Activated B cell treated with CpG ODN at 0.5 μM for 24 hours (primary cell): ENCODE measurements around the gene ZNF570. TPM values are rescaled to one million over a fixed set of nuclear protein-coding genes. Genes with fewer than 3 reads are reported as not detected.

Source experiments
- ATAC-seq: fragments of 200-7000 bp; cut with Tn5 transposase; one replicate; pipeline ENCODE4 v1.10.0; 2021; ENCODE audit warnings: low read depth, mild to moderate bottlenecking, moderate library complexity
- CTCF ChIA-PET: fragments of 350-600 bp; sonication (Branson Sonifier 250); formaldehyde crosslinking; loops from one replicate; lab custom pipeline; 2021; ENCODE audit warnings: antibody characterized with exemption; lab: Charles Lee
- POLR2A ChIA-PET: fragments of 350-600 bp; sonication (Branson Sonifier 250); formaldehyde crosslinking; loops from one replicate; lab custom pipeline; 2021; ENCODE audit warnings: antibody characterized with exemption; lab: Charles Lee
- DNase-seq: peaks from one replicate; pipeline ENCODE4 v3.0.0; 2022
- H3K27ac Mint-ChIP-seq: one replicate; pipeline ENCODE4 v1.8.0; 2020; ENCODE audit warnings: mixed read lengths
- H3K27me3 Mint-ChIP-seq: one replicate; pipeline ENCODE4 v1.8.0; 2021; ENCODE audit warnings: mixed read lengths
- H3K36me3 Mint-ChIP-seq: one replicate; pipeline ENCODE4 v1.8.0; 2021; ENCODE audit warnings: low read depth, mixed read lengths
- H3K4me1 Mint-ChIP-seq: one replicate; pipeline ENCODE4 v1.8.0; 2021; ENCODE audit warnings: mixed read lengths
- H3K4me3 Mint-ChIP-seq: one replicate; pipeline ENCODE4 v1.8.0; 2020; ENCODE audit warnings: mild to moderate bottlenecking, mixed read lengths
- H3K9me3 Mint-ChIP-seq: one replicate; pipeline ENCODE4 v1.8.0; 2020; ENCODE audit warnings: mixed read lengths
- intact Hi-C: fragments of 100-400 bp; cut with micrococcal nuclease; formaldehyde crosslinking; loops from one replicate; pipeline ENCODE4 v1.15.1; 2024
- total RNA-seq: library from RNA; stranded (reverse); gene quantifications from 2 replicates; pipeline ENCODE4 v1.2.3, GENCODE V29; 2022
- TF ChIP-seq, protein P1 (sequence below): fragments of 200-600 bp; IDR thresholded peaks from one replicate; pipeline ENCODE4 v1.8.0; 2022; ENCODE audit warnings: antibody characterized with exemption, mild to moderate bottlenecking

ZNF570 gene
- total RNA-seq, 1 donor from 2014 or later, result 7.1 TPM

DNA sequence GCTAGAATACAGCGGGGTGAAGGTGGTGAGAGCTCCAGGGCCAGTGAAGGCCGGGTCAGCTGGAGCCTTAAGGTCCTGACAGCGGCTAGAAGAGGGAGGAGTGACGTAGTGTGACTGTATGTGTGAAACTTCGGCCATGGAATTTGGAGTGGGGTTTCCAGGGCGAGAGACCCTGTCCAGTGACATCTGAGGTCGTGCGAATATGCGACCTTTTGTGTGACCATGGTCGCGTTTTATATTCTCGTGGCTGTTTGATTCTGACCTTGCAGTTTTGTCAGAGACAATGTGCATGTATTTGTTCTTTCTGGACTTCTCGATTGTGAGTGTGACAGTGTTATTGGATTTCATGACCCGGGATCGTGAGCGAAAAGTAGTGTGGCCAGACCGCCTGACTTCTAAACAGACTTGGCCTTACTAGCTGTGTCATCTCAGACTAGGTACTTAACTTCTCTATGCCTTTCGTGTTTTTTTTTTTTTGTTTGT lies 1.5 kb upstream of the ZNF570 start:
- intact Hi-C loops, result loop anchor here (1.0 to 5.0 kb wide), 17 partner anchors 39 to 1090 kb away; partner anchors contain the start of genes ZFP14, ZFP30, ZNF345 and ZNF383
- Mint-ChIP-seq H3K27me3 (no peaks in the 10 kb centered on the region), H3K4me1 (peaks cover 42% of the 10 kb centered on the region)

GRCh38 chr19:37470216-37470615 lies 1.1 kb downstream of the ZNF570 start:
- Mint-ChIP-seq H3K36me3 (peaks cover 34% of the 10 kb centered on the region), H3K9me3 (peaks cover 5% of the 10 kb centered on the region), H3K4me3 (peak overlapping the region; percentile 99), H3K4me1 (peaks cover 42% of the 10 kb centered on the region), H3K27me3 (no peaks in the 10 kb centered on the region), H3K27ac (no peak overlapping the region)
- TF ChIP-seq, protein P1, sequence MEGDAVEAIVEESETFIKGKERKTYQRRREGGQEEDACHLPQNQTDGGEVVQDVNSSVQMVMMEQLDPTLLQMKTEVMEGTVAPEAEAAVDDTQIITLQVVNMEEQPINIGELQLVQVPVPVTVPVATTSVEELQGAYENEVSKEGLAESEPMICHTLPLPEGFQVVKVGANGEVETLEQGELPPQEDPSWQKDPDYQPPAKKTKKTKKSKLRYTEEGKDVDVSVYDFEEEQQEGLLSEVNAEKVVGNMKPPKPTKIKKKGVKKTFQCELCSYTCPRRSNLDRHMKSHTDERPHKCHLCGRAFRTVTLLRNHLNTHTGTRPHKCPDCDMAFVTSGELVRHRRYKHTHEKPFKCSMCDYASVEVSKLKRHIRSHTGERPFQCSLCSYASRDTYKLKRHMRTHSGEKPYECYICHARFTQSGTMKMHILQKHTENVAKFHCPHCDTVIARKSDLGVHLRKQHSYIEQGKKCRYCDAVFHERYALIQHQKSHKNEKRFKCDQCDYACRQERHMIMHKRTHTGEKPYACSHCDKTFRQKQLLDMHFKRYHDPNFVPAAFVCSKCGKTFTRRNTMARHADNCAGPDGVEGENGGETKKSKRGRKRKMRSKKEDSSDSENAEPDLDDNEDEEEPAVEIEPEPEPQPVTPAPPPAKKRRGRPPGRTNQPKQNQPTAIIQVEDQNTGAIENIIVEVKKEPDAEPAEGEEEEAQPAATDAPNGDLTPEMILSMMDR, result no peak
- intact Hi-C loops, result no loop called here
- ATAC-seq (no peak), DNase-seq (no peak)
- ChIA-PET POLR2A (interaction anchor here (0.6 to 0.8 kb wide), 3 partner anchors 99 to 153 kb away, joined by 3 to 5 read pairs (median 3); partner anchors contain the start of genes ZNF527, ZNF540 and ZNF571), CTCF (no interaction called here)

More for the DNA sequence above, 1.5 kb upstream of the ZNF570 start:
- Mint-ChIP-seq H3K4me3 (peak overlapping the region; percentile 99), H3K27ac (peak overlapping the region; percentile 97), H3K36me3 (peaks cover 38% of the 10 kb centered on the region), H3K9me3 (peaks cover 11% of the 10 kb centered on the region)
- ChIA-PET CTCF (no interaction called here), POLR2A (interaction anchor here (0.8 to 3.1 kb wide), 14 partner anchors 14 to 695 kb away, joined by 3 to 28 read pairs (median 4); partner anchors contain the start of genes ZNF345, ZNF383, ZNF420 and ZNF527)
- ATAC-seq, result no peak
- no peak for DNase-seq
- TF ChIP-seq, protein P1, result no peak

GRCh38 chr19:37472165-37472564 lies 3.0 kb downstream of the ZNF570 start:
- H3K4me3 Mint-ChIP-seq, result no peak overlapping the region
- peaks cover 14% of the 10 kb centered on the region for H3K9me3 Mint-ChIP-seq
- H3K27ac Mint-ChIP-seq, result no peak overlapping the region
- TF ChIP-seq, protein P1, result no peak
- peaks cover 46% of the 10 kb centered on the region for H3K36me3 Mint-ChIP-seq
- ATAC-seq (no peak), DNase-seq (no peak)
- intact Hi-C loops, result no loop called here
- H3K4me1 Mint-ChIP-seq, result peaks cover 30% of the 10 kb centered on the region
- H3K27me3 Mint-ChIP-seq, result no peaks in the 10 kb centered on the region
- POLR2A ChIA-PET, result no interaction called here
- CTCF ChIA-PET, result no interaction called here

- H3K27ac Mint-ChIP-seq, result no peak overlapping the region
- intact Hi-C loops, result no loop called here
- ATAC-seq, result no peak
- TF ChIP-seq, protein P1, result no peak
- DNase-seq, result no peak
- ChIA-PET POLR2A (no interaction called here), CTCF (no interaction called here)
- no peaks in the 10 kb centered on the region for H3K27me3 Mint-ChIP-seq
- H3K9me3 Mint-ChIP-seq, result peaks cover 57% of the 10 kb centered on the region
- no peak overlapping the region for H3K4me3 Mint-ChIP-seq
- no peaks in the 10 kb centered on the region for H3K4me1 Mint-ChIP-seq
- H3K36me3 Mint-ChIP-seq, result peaks cover 72% of the 10 kb centered on the region
Observed at GRCh38 chr19:37484406-37485168, 15.4 kb downstream of the ZNF570 start.

DNA sequence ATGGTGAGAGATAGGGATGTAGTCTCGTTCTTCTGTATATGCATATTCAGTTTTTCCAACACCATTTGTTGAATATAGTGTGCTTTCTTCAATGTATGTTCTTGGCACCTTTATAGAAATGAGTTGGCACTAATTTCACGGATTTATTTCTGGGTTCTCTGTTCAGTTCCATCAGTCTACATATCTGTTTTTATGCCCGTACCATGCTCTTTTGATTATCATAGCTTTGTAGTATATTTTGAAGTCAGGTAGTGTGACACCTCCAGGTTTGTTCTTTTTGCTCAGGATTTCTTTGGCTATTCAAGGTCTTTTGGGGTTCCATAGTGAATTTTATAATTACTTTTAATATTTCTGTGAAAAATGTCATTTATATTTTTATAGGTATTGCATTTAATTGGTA lies 23.1 kb downstream of the ZNF570 start:
- POLR2A ChIA-PET, result no interaction called here

More for the DNA sequence above, 23.1 kb downstream of the ZNF570 start:
- Mint-ChIP-seq H3K27me3 (no peaks in the 10 kb centered on the region), H3K9me3 (peaks cover 39% of the 10 kb centered on the region), H3K4me1 (no peaks in the 10 kb centered on the region), H3K27ac (no peak overlapping the region), H3K4me3 (no peak overlapping the region), H3K36me3 (peaks cover 23% of the 10 kb centered on the region)
- ATAC-seq, result no peak
- intact Hi-C loops, result no loop called here
- TF ChIP-seq, protein P1, result no peak
- CTCF ChIA-PET, result no interaction called here
- DNase-seq, result no peak
